ENCODE data around the gene DNAJB12.

GRCh38 chr10:72375585-72375984 is 20.9 kb upstream of the DNAJB12 start:
- TF ChIP-seq ZEB2 (tag by site-specific recombination; IDR thresholded peaks at IDR 0.05) (no peak), CTCF (tag by site-specific recombination; IDR thresholded peaks at IDR 0.05) (no peak), ZSCAN5A (tag by site-specific recombination; IDR thresholded peaks at IDR 0.05) (no peak), ATF2 (tag by site-specific recombination; IDR thresholded peaks at IDR 0.05; ENCODE audit: low read depth) (no peak), TRIM28 (IDR thresholded peaks at IDR 0.05; ENCODE audit: borderline replicate concordance, low read length) (no peak)
